Mesodermal cell (in vitro differentiated cells): ENCODE results near the gene FRYL.
"Not testable (repeated sequence)": the region's sequence is repeated elsewhere in the genome, so short reads cannot be mapped to it uniquely, and the experiment has no call there.

Experiments
- H3K27ac ChIP-seq: 2 replicates; pipeline ENCODE4 v1.7.0; 2013; ENCODE audit warnings: mild to moderate bottlenecking, low read depth, low read length, moderate library complexity; ENCODE audit not compliant: severe bottlenecking
- H3K36me3 ChIP-seq: 2 replicates; pipeline ENCODE4 v1.7.1; 2013; ENCODE audit warnings: mild to moderate bottlenecking, low read length, moderate library complexity; ENCODE audit not compliant: control insufficient read depth, insufficient read depth
- H3K4me1 ChIP-seq: one replicate; pipeline ENCODE4 v1.7.1; 2013; ENCODE audit warnings: mild to moderate bottlenecking, low read length; ENCODE audit not compliant: insufficient read depth, control insufficient read depth, poor library complexity, severe bottlenecking
- H3K4me3 ChIP-seq: 2 replicates; pipeline ENCODE4 v1.7.0; 2013; ENCODE audit warnings: low read length, control low read depth, mild to moderate bottlenecking; ENCODE audit not compliant: insufficient read depth, poor library complexity, severe bottlenecking; ENCODE audit errors: extremely low read depth
- H3K9me3 ChIP-seq: 2 replicates; pipeline ENCODE4 v1.7.1; 2013; ENCODE audit warnings: mild to moderate bottlenecking, low read length, moderate library complexity; ENCODE audit not compliant: control insufficient read depth
- WGBS, 2 experiments: methylation state at CpG; one replicate each; pipeline ENCODE4 v1.1.5; 2013; ENCODE audit warnings: missing lambda C conversion rate in 2 of 2; ENCODE audit not compliant: insufficient coverage in 2 of 2; 5-methylcytosine and 5-hydroxymethylcytosine counted together

FRYL gene

GRCh38 chr4:48697516-48697915 lies 82.6 kb downstream of the FRYL start:
- 92 to 100% methylated on average over 1 to 4 of the region's 6 CpGs for WGBS, 2 experiments
- not testable (repeated sequence) for H3K9me3 ChIP-seq, H3K4me3 ChIP-seq, H3K36me3 ChIP-seq, H3K27ac ChIP-seq
- peaks cover 15% of the 10 kb centered on the region for H3K4me1 ChIP-seq

GRCh38 chr4:48694824-48695223 lies 85.3 kb downstream of the FRYL start:
- 60% methylated on average over 1 of the region's 2 CpGs; no CpG with 5 or more reads in 1 of the 2 experiments for WGBS, 2 experiments

GRCh38 chr4:48693856-48694574 lies 86.1 kb downstream of the FRYL start:
- H3K9me3 ChIP-seq = no peaks in the 10 kb centered on the region
- H3K36me3 ChIP-seq = no peaks in the 10 kb centered on the region
- 62 to 79% methylated on average over 3 to 5 of the region's 8 CpGs for WGBS, 2 experiments
- H3K27ac ChIP-seq = no peak overlapping the region
- H3K4me1 ChIP-seq = peaks cover 15% of the 10 kb centered on the region
- no peak overlapping the region for H3K4me3 ChIP-seq

More at GRCh38 chr4:48694824-48695223, 85.3 kb downstream of the FRYL start:
- Histone ChIP-seq H3K4me3 (no peak overlapping the region), H3K4me1 (peaks cover 15% of the 10 kb centered on the region), H3K9me3 (no peaks in the 10 kb centered on the region), H3K27ac (no peak overlapping the region), H3K36me3 (no peaks in the 10 kb centered on the region)

GRCh38 chr4:48692897-48693296 lies 87.2 kb downstream of the FRYL start:
- WGBS, 2 experiments = 20 to 50% methylated on average over 1 to 2 of the region's 2 CpGs
- no peaks in the 10 kb centered on the region for H3K9me3 ChIP-seq
- H3K4me3 ChIP-seq = no peak overlapping the region
- H3K36me3 ChIP-seq = no peaks in the 10 kb centered on the region
- no peak overlapping the region for H3K27ac ChIP-seq
- peaks cover 4% of the 10 kb centered on the region for H3K4me1 ChIP-seq

GRCh38 chr4:48692044-48692443 lies 88.0 kb downstream of the FRYL start:
- Histone ChIP-seq H3K9me3 (no peaks in the 10 kb centered on the region), H3K27ac (no peak overlapping the region), H3K4me3 (no peak overlapping the region), H3K36me3 (no peaks in the 10 kb centered on the region), H3K4me1 (no peaks in the 10 kb centered on the region)
- WGBS, 2 experiments = 82% methylated on average over 1 of the region's 2 CpGs; no CpG with 5 or more reads in 1 of the 2 experiments

- WGBS, 2 experiments = no CpG with 5 or more reads among the region's 1 CpG
- Histone ChIP-seq H3K36me3 (no peaks in the 10 kb centered on the region), H3K27ac (no peak overlapping the region), H3K4me3 (no peak overlapping the region), H3K9me3 (no peaks in the 10 kb centered on the region), H3K4me1 (peaks cover 3% of the 10 kb centered on the region)
Measured at GRCh38 chr4:48688953-48689352, 91.1 kb downstream of the FRYL start.

GRCh38 chr4:48687313-48688051 lies 92.6 kb downstream of the FRYL start:
- Histone ChIP-seq H3K36me3 (no peaks in the 10 kb centered on the region), H3K9me3 (no peaks in the 10 kb centered on the region), H3K4me1 (peaks cover 4% of the 10 kb centered on the region), H3K4me3 (no peak overlapping the region), H3K27ac (no peak overlapping the region)
- 91 to 93% methylated on average over 5 of the region's 10 CpGs for WGBS, 2 experiments

GRCh38 chr4:48686369-48686768 lies 93.7 kb downstream of the FRYL start:
- WGBS, 2 experiments = 96 to 100% methylated on average over 1 to 2 of the region's 3 CpGs
- Histone ChIP-seq H3K4me3 (no peak overlapping the region), H3K4me1 (peaks cover 4% of the 10 kb centered on the region), H3K9me3 (no peaks in the 10 kb centered on the region), H3K27ac (no peak overlapping the region), H3K36me3 (no peaks in the 10 kb centered on the region)

- H3K9me3 ChIP-seq = no peaks in the 10 kb centered on the region
- 100% methylated on average over 1 of the region's 1 CpG; no CpG with 5 or more reads in 1 of the 2 experiments for WGBS, 2 experiments
- peaks cover 4% of the 10 kb centered on the region for H3K4me1 ChIP-seq
- H3K36me3 ChIP-seq = no peaks in the 10 kb centered on the region
- H3K4me3 ChIP-seq = no peak overlapping the region
- H3K27ac ChIP-seq = no peak overlapping the region
Measured at GRCh38 chr4:48683784-48684666, 96.1 kb downstream of the FRYL start.

- H3K27ac ChIP-seq, H3K4me3 ChIP-seq, H3K36me3 ChIP-seq, H3K9me3 ChIP-seq, H3K4me1 ChIP-seq: not testable (repeated sequence)
- no CpG with 5 or more reads among the region's 3 CpGs for WGBS, 2 experiments
Measured at GRCh38 chr4:48682870-48683269, 97.2 kb downstream of the FRYL start.
